HEK293T (cell line): ENCODE measurements around the gene SLC6A19.

Experiments used
- CTCF ChIA-PET: fragments of 350-600 bp; formaldehyde crosslinking; extraction: SDS; loops from one replicate; lab custom pipeline; 2021; ENCODE audit warnings: antibody characterized with exemption, inconsistent platforms; lab: Yijun Ruan, JAX
- POLR2A ChIA-PET: fragments of 350-600 bp; formaldehyde crosslinking; extraction: SDS; loops from one replicate; lab custom pipeline; 2020; ENCODE audit warnings: antibody characterized with exemption, inconsistent platforms; lab: Yijun Ruan, JAX
- DNase-seq: peaks from one replicate; pipeline ENCODE4 v3.0.0; 2012; ENCODE audit warnings: mixed read lengths; ENCODE audit errors: extremely low spot score
- ARNT ChIP-seq: fragments of 450-650 bp; IDR thresholded peaks from 2 replicates; pipeline ENCODE4 v1.6.1; 2017; ENCODE audit warnings: mild to moderate bottlenecking
- BHLHE40 ChIP-seq: fragments of 450-650 bp; IDR thresholded peaks from 2 replicates; pipeline ENCODE4 v1.6.1; 2016; ENCODE audit warnings: mild to moderate bottlenecking, moderate library complexity, borderline replicate concordance
- CTBP1 ChIP-seq: fragments of 450-650 bp; IDR thresholded peaks from 2 replicates; pipeline ENCODE4 v1.6.1; 2016; ENCODE audit warnings: borderline replicate concordance
- ELF4 ChIP-seq: fragments of 450-650 bp; IDR thresholded peaks from 2 replicates; pipeline ENCODE4 v1.6.1; 2017; ENCODE audit warnings: antibody characterized with exemption
- FOXA1 ChIP-seq: fragments of 450-650 bp; IDR thresholded peaks from 2 replicates; pipeline ENCODE4 v1.6.1; 2016; ENCODE audit warnings: mild to moderate bottlenecking
- FOXK2 ChIP-seq: fragments of 450-650 bp; IDR thresholded peaks from 2 replicates; pipeline ENCODE4 v1.6.1; 2016; ENCODE audit warnings: mild to moderate bottlenecking
- FOXM1 ChIP-seq: fragments of 450-650 bp; IDR thresholded peaks from 2 replicates; pipeline ENCODE4 v1.6.1; 2017; ENCODE audit warnings: mild to moderate bottlenecking, borderline replicate concordance
- HDGF ChIP-seq: fragments of 450-650 bp; IDR thresholded peaks from 2 replicates; pipeline ENCODE4 v1.6.1; 2017; ENCODE audit warnings: antibody characterized with exemption, borderline replicate concordance
- L3MBTL2 ChIP-seq: fragments of 450-650 bp; conservative IDR thresholded peaks from 2 replicates; pipeline ENCODE4 v1.6.1; 2016; ENCODE audit warnings: mild to moderate bottlenecking
- LEF1 ChIP-seq: fragments of 450-650 bp; IDR thresholded peaks from 2 replicates; pipeline ENCODE4 v1.6.1; 2017; ENCODE audit warnings: mild to moderate bottlenecking, borderline replicate concordance
- NFRKB ChIP-seq: fragments of 450-650 bp; IDR thresholded peaks from 2 replicates; pipeline ENCODE4 v1.6.1; 2016; ENCODE audit warnings: mild to moderate bottlenecking, moderate library complexity
- SP1 ChIP-seq: fragments of 450-650 bp; IDR thresholded peaks from 2 replicates; pipeline ENCODE4 v1.6.1; 2017
- SUZ12 ChIP-seq: fragments of 450-650 bp; IDR thresholded peaks from 2 replicates; pipeline ENCODE4 v1.6.1; 2016; ENCODE audit warnings: mild to moderate bottlenecking
- TARDBP ChIP-seq: fragments of 450-650 bp; IDR thresholded peaks from 2 replicates; pipeline ENCODE4 v1.6.1; 2016
- ZNF384 ChIP-seq: fragments of 450-650 bp; IDR thresholded peaks from 2 replicates; pipeline ENCODE4 v1.6.1; 2016
- TF ChIP-seq, protein P1 (sequence below): fragments of 450-650 bp; IDR thresholded peaks from 2 replicates; pipeline ENCODE4 v1.6.1; 2016

Gene SLC6A19

DNA sequence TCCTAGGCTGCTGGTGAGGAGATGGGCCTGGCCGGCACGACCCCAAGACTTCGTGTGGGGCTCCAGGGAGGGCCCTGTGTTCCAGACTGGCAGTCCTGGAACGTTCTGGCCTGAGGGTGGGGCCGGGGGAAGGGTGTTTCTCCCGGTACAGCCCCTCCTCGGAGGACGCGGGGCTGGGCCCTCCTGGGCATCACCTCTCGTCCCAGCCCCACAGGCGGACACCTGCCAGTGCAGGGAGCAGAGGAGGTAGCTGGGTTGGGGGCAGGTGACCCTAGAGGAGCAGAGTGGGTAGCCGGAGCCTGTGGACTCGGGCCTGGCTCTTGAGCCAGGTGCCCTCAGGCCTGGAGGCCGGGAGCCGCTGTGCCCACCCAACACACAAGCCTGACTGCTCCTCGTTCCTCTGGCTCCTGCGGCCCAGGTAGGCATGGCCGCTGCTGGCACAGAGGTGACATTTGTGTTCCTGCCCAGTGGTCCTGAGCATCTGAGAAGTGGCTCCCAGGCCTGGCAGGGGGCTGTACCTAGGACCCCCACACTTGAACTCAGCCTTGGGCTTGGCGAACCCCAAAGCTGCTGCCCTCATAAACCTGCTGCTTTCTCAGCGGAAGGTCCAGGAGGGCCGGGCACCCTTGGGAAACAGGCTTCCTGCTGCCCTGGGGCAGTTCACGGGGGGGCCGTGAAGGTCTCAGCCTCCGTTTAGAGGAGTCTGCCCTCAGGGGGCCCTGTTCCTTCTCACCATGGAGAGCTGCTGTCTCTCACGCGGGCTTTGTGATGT lies 817 bp downstream of the SLC6A19 start:
- no peak for DNase-seq
- CTCF ChIA-PET, result no interaction called here
- POLR2A ChIA-PET, result no interaction called here
- TF ChIP-seq TARDBP, result no peak

DNA sequence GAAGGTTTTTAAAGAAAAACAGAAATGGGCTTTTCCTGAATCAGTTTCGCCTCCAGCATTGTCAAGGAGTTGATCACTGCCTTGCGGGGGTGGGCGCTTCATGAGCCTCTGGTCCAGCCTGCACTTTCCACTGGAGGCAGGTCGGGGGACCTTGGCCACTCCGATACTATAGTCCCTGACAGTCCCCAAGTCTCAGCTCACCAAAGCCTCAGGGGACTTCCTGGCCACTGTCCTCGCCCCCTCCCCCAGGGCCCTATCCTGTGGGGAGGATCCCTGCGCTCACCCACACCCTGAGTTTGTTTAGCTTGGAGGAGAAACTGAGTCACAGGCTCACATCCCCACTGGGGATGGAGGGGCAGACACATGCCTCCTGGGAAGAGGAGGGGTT lies 1.4 kb downstream of the SLC6A19 start:
- no peak for TF ChIP-seq ZNF384
- TF ChIP-seq SUZ12, result no peak
- no peak for DNase-seq
- POLR2A ChIA-PET, result no interaction called here
- CTCF ChIA-PET, result no interaction called here

GRCh38 chr5:1203311-1203967 lies 2.0 kb downstream of the SLC6A19 start:
- ChIA-PET CTCF (no interaction called here), POLR2A (no interaction called here)
- no peak for TF ChIP-seq FOXK2
- TF ChIP-seq SUZ12, result no peak
- TF ChIP-seq NFRKB, result no peak
- TF ChIP-seq ZNF384, result no peak
- no peak for TF ChIP-seq FOXM1
- TF ChIP-seq HDGF, result no peak
- DNase-seq, result no peak

DNA sequence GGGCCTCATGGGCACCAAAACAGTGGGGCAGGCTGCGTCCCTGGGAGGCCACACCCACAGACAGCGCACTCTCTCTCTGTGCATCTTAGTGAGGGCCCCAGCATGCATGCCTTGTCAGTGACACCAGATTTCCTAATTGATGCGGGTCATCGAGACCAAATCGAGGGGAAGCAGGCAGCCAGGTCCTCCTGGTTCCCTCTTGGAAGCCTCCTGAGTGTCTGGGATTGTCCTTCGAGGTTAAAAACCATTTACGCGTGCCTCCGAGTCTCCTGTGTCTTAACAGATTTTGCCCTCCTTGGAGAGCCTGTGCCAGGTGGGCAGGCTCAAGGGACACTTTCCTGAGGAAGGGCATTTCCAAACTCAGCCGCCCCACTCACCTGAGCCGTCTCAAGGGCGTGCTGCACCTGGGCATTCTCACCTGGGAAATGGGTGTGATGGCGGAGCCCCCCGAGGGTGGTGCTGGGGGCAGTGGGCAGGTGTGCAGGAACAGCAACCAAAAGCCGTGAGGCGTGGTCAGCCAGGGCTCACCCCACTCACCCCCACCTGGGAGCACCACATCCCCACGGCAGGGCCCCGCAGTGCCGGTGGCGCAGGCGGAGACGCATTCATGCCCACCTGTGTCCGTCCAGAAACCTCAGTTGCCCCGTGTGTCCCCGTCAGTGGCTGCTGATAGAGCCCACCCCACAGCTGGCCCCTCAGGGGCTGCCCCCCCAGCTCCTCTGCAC lies 2.7 kb downstream of the SLC6A19 start:
- POLR2A ChIA-PET, result no interaction called here
- CTCF ChIA-PET, result interaction anchor here (0.8 to 1.1 kb wide), 3 partner anchors 24 to 318 kb away, joined by 3 to 4 read pairs (median 3); no protein-coding TSS in a partner anchor
- TF ChIP-seq FOXK2 (no peak), L3MBTL2 (no peak), FOXM1 (no peak), NFRKB (no peak), ELF4 (no peak), SUZ12 (no peak), SP1 (no peak), BHLHE40 (no peak), ZNF384 (no peak), FOXA1 (no peak), TARDBP (no peak), LEF1 (no peak), ARNT (no peak), HDGF (no peak)
- TF ChIP-seq, protein P1, sequence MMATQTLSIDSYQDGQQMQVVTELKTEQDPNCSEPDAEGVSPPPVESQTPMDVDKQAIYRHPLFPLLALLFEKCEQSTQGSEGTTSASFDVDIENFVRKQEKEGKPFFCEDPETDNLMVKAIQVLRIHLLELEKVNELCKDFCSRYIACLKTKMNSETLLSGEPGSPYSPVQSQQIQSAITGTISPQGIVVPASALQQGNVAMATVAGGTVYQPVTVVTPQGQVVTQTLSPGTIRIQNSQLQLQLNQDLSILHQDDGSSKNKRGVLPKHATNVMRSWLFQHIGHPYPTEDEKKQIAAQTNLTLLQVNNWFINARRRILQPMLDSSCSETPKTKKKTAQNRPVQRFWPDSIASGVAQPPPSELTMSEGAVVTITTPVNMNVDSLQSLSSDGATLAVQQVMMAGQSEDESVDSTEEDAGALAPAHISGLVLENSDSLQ, result no peak
- DNase-seq, result no peak

DNA sequence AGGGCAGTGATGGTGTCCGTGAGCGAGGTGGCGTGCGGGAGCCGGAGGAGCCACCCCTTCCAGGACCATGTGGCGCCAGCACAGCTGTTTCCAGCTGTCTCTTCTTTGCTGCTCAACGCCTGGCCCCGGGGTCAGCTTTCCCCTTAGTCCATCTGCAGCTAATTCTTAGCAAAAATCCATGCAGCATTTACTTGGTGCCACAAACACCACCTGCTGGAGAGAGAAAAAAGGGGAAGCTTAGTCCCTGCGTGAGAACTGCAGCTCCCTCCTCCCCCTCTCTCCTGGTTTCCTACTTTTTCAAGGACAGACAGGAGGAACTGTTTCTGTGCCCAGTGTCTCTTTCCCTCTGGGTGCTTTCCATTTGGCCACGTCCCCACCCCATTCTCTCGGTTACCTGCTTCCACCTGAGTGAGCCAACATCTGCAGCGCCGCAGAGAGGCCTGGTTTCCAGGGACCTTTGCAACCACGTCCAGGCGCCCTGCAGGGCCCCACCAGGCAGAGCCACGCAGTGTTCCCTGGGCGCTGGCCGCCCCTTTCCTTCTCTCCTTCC lies 3.4 kb downstream of the SLC6A19 start:
- POLR2A ChIA-PET, result no interaction called here
- DNase-seq, result no peak
- CTCF ChIA-PET, result interaction anchor here (0.8 to 1.1 kb wide), 3 partner anchors 23 to 318 kb away, joined by 3 to 4 read pairs (median 3); no protein-coding TSS in a partner anchor
- no peak for TF ChIP-seq NFRKB
- TF ChIP-seq, protein P1, result no peak
- TF ChIP-seq FOXK2, result no peak
- no peak for TF ChIP-seq ELF4
- TF ChIP-seq SUZ12, result no peak
- TF ChIP-seq BHLHE40, result no peak
- no peak for TF ChIP-seq FOXM1
- no peak for TF ChIP-seq LEF1

- TF ChIP-seq LEF1, result no peak
- TF ChIP-seq SUZ12, result no peak
- TF ChIP-seq, protein P1, result no peak
- TF ChIP-seq FOXK2, result no peak
- no peak for TF ChIP-seq BHLHE40
- no peak for TF ChIP-seq NFRKB
- no peak for TF ChIP-seq CTBP1
- no peak for TF ChIP-seq FOXA1
- ChIA-PET POLR2A (no interaction called here), CTCF (interaction anchor here (0.8 to 1.1 kb wide), 2 partner anchors 23 to 31 kb away, joined by 3 to 4 read pairs; no protein-coding TSS in a partner anchor)
- no peak for DNase-seq
Measured at GRCh38 chr5:1205255-1206180, 4.1 kb downstream of the SLC6A19 start.
